Kidney epithelial cell (primary cell): ENCODE data around the gene NDUFB6. TPM values are rescaled to one million over a fixed set of nuclear protein-coding genes. Genes with fewer than 3 reads are reported as not detected.
"Not testable (repeated sequence)": the region's sequence is repeated elsewhere in the genome, so short reads cannot be mapped to it uniquely, and the experiment has no call there.

Experiments
- DNase-seq: peaks from one replicate; pipeline ENCODE4 v3.0.0-alpha.2; 2010; ENCODE audit warnings: low read depth
- H3K27me3 ChIP-seq: 2 replicates; pipeline ENCODE4 v1.6.0; 2011; ENCODE audit warnings: low read length; ENCODE audit not compliant: control insufficient read depth, insufficient read depth
- H3K36me3 ChIP-seq: 2 replicates; pipeline ENCODE4 v1.5.1; 2011; ENCODE audit warnings: low read length; ENCODE audit not compliant: control insufficient read depth, insufficient read depth
- H3K4me3 ChIP-seq: 2 replicates; pipeline ENCODE4 v1.5.1; 2011; ENCODE audit warnings: low read depth, mild to moderate bottlenecking, control low read depth, low read length
- total RNA-seq: library from RNA; depleted of rRNA; stranded (reverse); fragments of >200 nt; gene quantifications from 2 replicates; pipeline ENCODE4 v1.2.3, GENCODE V29; 2015
- TF ChIP-seq, protein P1 (sequence below): IDR thresholded peaks from 2 replicates; pipeline ENCODE4 v1.5.1; 2011; ENCODE audit warnings: mild to moderate bottlenecking, moderate library complexity, low read length, control low read depth, inconsistent platforms; ENCODE audit not compliant: insufficient read depth, poor library complexity, severe bottlenecking

NDUFB6 gene
- total RNA-seq = 37.1 and 45.1 TPM in 2 replicates

- DNase-seq = peak; percentile 84
- Histone ChIP-seq H3K27me3 (no peaks in the 10 kb centered on the region), H3K4me3 (peak within 1 kb of the TSS; percentile 73), H3K36me3 (no peaks in the 10 kb centered on the region)
- TF ChIP-seq, protein P1, sequence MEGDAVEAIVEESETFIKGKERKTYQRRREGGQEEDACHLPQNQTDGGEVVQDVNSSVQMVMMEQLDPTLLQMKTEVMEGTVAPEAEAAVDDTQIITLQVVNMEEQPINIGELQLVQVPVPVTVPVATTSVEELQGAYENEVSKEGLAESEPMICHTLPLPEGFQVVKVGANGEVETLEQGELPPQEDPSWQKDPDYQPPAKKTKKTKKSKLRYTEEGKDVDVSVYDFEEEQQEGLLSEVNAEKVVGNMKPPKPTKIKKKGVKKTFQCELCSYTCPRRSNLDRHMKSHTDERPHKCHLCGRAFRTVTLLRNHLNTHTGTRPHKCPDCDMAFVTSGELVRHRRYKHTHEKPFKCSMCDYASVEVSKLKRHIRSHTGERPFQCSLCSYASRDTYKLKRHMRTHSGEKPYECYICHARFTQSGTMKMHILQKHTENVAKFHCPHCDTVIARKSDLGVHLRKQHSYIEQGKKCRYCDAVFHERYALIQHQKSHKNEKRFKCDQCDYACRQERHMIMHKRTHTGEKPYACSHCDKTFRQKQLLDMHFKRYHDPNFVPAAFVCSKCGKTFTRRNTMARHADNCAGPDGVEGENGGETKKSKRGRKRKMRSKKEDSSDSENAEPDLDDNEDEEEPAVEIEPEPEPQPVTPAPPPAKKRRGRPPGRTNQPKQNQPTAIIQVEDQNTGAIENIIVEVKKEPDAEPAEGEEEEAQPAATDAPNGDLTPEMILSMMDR = no peak
These were observed at the start of gene NDUFB6 for GRCh38 chr9:32572900-32573523. Gene NDUFB6 (minus strand): TSS chr9:32573159. CDS start chr9:32573060, 99 bp downstream.

DNA sequence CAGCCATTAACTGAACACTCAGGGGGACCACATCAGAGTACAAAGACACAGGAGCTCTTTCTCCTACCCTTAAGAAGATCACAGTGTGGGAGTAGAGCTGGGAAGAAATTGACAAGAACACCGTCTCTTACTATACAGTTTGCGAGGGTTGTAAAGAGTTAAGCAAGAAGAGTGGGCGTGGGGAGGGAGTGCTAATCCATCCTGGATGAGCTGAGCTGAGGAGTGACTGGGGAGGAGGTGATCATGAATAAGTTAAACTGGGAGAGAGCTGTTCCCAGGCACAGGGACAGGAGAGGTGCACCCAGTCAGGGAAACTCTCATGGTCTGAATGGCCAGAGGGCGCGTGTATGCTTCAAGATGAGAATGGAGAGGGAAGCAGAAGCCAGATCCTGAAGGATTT, 45.3 kb upstream of the NDUFB6 start:
- no peaks in the 10 kb centered on the region for H3K27me3 ChIP-seq
- DNase-seq = no peak
- TF ChIP-seq, protein P1 = no peak
- H3K4me3 ChIP-seq = no peak overlapping the region
- no peaks in the 10 kb centered on the region for H3K36me3 ChIP-seq

- H3K36me3 ChIP-seq = no peaks in the 10 kb centered on the region
- H3K27me3 ChIP-seq = no peaks in the 10 kb centered on the region
- DNase-seq = no peak
- H3K4me3 ChIP-seq = no peak overlapping the region
- TF ChIP-seq, protein P1 = no peak
These were observed 33.9 kb upstream of the NDUFB6 start for GRCh38 chr9:32606811-32607210.

GRCh38 chr9:32603914-32604852, 31.2 kb upstream of the NDUFB6 start:
- no peak overlapping the region for H3K4me3 ChIP-seq
- no peaks in the 10 kb centered on the region for H3K36me3 ChIP-seq
- no peak for DNase-seq
- TF ChIP-seq, protein P1 = no peak
- no peaks in the 10 kb centered on the region for H3K27me3 ChIP-seq

DNA sequence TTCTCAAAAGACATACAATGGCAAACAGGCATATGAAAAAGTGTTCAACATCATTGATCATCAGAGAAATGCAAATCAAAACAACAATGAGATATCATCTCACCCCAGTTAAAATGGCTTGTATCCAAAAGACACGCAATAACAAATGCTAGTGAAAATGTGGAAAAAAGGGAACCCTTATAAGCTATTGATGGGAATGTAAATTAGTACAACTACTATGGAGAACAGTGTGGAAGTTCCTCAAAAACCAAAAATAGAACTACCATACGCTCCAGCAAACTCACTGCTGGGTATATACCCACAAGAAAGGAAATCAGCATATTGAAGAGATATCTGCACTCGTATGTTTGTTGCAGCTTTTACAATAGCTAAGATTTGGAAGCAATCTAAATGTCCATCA, 26.1 kb upstream of the NDUFB6 start:
- not testable (repeated sequence) for DNase-seq, H3K4me3 ChIP-seq, H3K27me3 ChIP-seq, H3K36me3 ChIP-seq

DNA sequence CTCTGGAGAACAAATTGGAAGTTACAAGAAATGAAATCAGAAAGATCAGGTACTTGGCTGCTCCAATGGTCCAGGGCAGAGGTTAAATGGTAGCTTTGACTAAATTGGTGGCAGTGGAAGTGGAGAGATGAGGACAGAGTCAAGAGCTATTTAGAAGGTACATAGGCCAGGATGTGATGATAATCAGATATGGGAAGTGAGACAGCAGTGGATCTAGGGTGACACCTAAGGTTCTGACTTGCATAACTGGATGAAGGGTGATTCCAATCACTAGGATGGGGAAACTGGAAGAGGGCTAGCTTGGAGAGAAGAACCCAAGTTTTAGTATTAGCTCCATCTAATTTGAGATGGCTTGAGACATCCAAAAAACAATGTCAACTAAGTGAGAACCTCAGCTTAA, 24.0 kb upstream of the NDUFB6 start:
- no peaks in the 10 kb centered on the region for H3K36me3 ChIP-seq
- TF ChIP-seq, protein P1 = no peak

More for the DNA sequence above, 24.0 kb upstream of the NDUFB6 start:
- H3K4me3 ChIP-seq = no peak overlapping the region
- no peak for DNase-seq
- H3K27me3 ChIP-seq = no peaks in the 10 kb centered on the region
